AG04449 (cell line): ENCODE results near the gene NUP50.

Experiments
- CTCF ChIA-PET: fragments of 350-600 bp; formaldehyde crosslinking; extraction: SDS; loops from one replicate; lab custom pipeline; 2021; ENCODE audit warnings: antibody characterized with exemption; lab: Yijun Ruan, JAX
- POLR2A ChIA-PET: fragments of 400-600, 350-600 bp; formaldehyde crosslinking; extraction: SDS; loops from one replicate; lab custom pipeline; 2020; ENCODE audit warnings: antibody characterized with exemption, inconsistent platforms; lab: Yijun Ruan, JAX
- DNase-seq: peaks from one replicate; pipeline ENCODE4 v3.0.0-alpha.2; 2010; ENCODE audit warnings: low read depth, low spot score
- H3K4me3 ChIP-seq: 2 replicates; pipeline ENCODE4 v1.5.1; 2011; ENCODE audit warnings: low read depth, mild to moderate bottlenecking, control low read depth, low read length
- TF ChIP-seq, protein P1 (sequence below): IDR thresholded peaks from one replicate; pipeline ENCODE4 v1.5.1; 2011; ENCODE audit warnings: mild to moderate bottlenecking, moderate library complexity, low read length, control low read depth, inconsistent platforms; ENCODE audit not compliant: insufficient read depth; ENCODE audit errors: missing control alignments

Gene NUP50

DNA sequence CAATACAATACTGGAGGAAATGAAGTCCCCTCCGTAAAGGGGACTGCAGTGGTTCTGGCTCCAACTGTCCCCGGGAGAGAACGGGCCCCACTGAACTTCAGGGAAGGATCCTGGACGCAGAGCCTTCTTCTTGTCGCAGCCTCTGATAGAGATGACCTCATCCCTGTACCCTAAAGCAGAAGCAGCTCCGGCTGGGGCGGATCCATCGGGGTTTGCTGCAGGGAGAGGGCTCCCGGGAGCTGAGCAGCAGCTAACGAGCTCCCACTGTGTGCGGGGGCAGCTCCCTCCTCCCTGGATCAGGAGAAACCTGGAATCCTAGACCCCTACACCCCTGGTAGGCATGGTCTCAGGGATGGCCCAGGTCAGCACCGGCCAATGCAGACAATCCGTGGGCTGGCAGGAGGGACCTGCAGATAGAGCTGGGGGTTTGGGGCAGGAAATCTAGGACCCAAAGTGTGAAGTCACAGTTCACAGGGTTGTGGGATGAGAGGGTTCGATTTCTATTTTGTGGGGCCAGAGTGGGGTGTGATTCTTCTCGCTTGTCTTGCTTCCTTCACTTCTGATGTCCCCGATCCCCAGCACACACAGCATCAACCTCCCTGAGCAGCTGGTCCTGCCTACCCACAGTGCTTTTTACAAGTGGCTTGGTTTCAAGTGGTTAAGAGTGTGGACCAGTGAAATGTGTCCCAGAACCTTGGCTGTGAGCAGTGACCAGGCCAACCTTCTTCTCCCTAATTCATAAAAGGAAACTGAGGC lies 64.1 kb downstream of the NUP50 start:
- ChIA-PET POLR2A (no interaction called here), CTCF (no interaction called here)
- TF ChIP-seq, protein P1, sequence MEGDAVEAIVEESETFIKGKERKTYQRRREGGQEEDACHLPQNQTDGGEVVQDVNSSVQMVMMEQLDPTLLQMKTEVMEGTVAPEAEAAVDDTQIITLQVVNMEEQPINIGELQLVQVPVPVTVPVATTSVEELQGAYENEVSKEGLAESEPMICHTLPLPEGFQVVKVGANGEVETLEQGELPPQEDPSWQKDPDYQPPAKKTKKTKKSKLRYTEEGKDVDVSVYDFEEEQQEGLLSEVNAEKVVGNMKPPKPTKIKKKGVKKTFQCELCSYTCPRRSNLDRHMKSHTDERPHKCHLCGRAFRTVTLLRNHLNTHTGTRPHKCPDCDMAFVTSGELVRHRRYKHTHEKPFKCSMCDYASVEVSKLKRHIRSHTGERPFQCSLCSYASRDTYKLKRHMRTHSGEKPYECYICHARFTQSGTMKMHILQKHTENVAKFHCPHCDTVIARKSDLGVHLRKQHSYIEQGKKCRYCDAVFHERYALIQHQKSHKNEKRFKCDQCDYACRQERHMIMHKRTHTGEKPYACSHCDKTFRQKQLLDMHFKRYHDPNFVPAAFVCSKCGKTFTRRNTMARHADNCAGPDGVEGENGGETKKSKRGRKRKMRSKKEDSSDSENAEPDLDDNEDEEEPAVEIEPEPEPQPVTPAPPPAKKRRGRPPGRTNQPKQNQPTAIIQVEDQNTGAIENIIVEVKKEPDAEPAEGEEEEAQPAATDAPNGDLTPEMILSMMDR = no peak
- no peak overlapping the region for H3K4me3 ChIP-seq
- DNase-seq = no peak

DNA sequence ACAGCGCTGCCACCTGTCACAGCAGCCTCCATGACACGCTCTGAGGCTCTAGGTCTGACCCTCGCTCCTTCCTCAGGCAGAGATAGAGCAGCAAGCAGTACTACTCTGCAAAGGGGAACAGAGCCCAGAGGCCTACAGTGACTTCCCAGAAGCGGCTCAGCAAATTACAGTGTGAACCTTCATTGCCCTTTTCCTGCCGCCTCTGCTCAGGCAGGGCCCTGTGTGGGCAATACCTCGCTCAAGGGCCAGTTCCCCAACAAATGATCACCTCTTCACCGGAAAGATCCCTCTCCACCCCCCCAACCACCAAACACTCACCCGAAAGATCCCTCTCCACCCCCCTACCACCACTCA lies 64.7 kb downstream of the NUP50 start:
- DNase-seq = no peak
- POLR2A ChIA-PET = no interaction called here
- TF ChIP-seq, protein P1 = no peak
- CTCF ChIA-PET = no interaction called here
- H3K4me3 ChIP-seq = no peak overlapping the region

DNA sequence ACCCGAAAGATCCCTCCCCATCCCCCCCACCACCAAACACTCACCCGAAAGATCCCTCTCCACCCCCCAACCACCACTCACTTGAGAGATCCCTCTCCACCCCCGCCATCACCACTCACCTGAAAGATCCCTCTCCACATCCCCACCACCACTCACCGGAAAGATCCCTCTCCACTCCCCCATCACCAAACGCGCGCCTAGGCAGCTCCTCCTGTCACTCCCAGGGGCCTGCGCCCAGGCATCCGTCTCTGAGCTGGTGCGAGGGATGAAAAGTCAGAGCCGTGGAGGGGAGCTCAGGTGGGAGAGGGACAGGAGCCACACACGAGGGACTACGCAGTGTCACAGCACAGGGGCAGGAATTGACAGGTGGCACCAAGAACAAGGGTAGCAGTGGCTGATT lies 65.5 kb downstream of the NUP50 start:
- TF ChIP-seq, protein P1 = no peak
- ChIA-PET CTCF (no interaction called here), POLR2A (no interaction called here)
- no peak for DNase-seq
- no peak overlapping the region for H3K4me3 ChIP-seq

DNA sequence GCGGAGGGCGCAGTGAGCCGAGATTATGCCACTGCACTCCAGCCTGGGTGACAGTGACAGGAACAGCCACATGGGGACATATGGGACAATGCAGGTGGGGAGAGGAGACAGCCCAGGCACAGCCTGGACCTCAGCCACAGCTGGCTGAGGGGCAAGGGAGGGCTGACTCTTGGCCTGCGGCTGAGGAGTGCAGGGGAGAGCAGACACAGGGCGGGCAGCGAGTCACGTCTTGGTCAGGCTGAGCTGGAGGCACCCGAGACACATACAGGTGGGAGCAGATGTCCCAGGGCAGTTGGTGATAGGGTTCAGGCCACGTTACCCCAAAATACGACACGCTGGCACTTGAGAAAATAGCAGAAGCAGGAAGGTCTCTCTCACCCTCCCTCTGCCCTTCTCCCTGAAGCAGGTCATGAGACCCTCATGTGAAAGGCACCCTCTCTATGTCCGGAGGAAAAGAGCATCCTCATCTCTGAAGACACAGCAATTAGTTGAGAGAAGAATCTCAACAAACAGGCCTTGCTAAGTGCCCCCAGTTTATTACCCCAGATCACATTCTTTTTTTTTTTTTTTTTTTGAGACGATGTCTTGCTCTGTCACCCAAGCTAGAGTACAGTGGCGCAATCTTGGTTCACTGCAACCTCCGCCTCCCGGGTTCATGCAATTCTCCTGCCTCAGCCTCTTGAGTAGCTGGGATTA lies 66.4 kb downstream of the NUP50 start:
- TF ChIP-seq, protein P1 = no peak
- POLR2A ChIA-PET = no interaction called here
- CTCF ChIA-PET = no interaction called here
- no peak for DNase-seq
- H3K4me3 ChIP-seq = no peak overlapping the region

DNA sequence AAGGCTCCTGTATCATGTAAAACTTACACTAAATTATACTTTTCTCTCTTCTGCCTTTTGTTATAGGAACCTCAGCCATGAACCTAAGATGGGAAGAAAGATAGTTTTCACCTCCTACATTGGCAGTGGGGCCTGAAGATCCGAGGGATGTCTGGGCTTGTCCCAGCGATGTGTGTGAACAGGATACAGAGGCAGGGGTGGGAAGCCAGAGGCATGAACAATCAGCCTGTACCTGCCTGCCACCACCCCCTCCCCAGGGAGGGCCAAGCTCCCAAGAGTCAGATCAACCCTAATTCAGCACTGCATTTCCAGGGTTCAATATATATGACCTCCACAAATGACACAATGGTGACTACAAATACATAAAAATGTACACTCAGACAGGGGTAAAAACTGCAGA lies 67.6 kb downstream of the NUP50 start:
- POLR2A ChIA-PET = no interaction called here
- CTCF ChIA-PET = interaction anchor here (1.2 kb wide), 1 partner anchor 130 kb away, joined by 3 read pairs; no protein-coding TSS in a partner anchor
- TF ChIP-seq, protein P1 = no peak
- no peak for DNase-seq
- no peak overlapping the region for H3K4me3 ChIP-seq

DNA sequence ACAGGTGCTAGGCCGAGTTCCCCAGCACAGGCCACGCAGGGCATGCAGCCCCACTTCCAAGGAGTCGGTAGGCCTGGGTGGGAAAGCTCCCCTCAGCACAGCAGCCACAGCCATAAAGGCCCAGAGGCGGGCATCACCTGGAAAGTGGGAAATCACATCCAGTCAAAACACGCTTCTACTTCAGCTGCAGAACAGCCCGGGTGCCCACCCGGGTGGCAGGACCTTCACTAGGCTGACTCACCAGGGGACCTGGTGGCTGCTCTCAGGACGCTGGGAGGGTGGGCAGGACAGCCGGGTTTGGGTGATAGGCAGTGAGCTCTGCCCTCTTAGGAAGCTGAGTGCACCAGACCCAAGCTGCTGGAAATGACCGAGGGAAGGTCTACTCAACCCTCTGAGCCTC lies 69.7 kb downstream of the NUP50 start:
- TF ChIP-seq, protein P1 = no peak
- ChIA-PET CTCF (no interaction called here), POLR2A (no interaction called here)
- no peak overlapping the region for H3K4me3 ChIP-seq
- DNase-seq = no peak
